HepG2 (cell line): ENCODE results near the gene HMMR. TPM values are rescaled to one million over a fixed set of nuclear protein-coding genes. Genes with fewer than 3 reads are reported as not detected.

Source experiments
- CENPBD1 ChIP-seq: sonication (generic); formaldehyde crosslinking; IDR thresholded peaks from 2 replicates; pipeline ENCODE4 v1.8.0; 2022; ENCODE audit warnings: missing genetic modification reagents, low read depth, mild to moderate bottlenecking, borderline replicate concordance
- ELF3 ChIP-seq: IDR thresholded peaks from 2 replicates; pipeline ENCODE4 v1.6.1; 2016; ENCODE audit warnings: missing genetic modification reagents, missing compliant biosample characterization
- GATAD1 ChIP-seq: IDR thresholded peaks from 2 replicates; pipeline ENCODE4 v1.6.1; 2016; ENCODE audit warnings: missing genetic modification reagents, missing compliant biosample characterization
- HMG20A ChIP-seq: IDR thresholded peaks from 2 replicates; pipeline ENCODE4 v1.6.1; 2016; ENCODE audit warnings: borderline replicate concordance
- HOXD1 ChIP-seq: sonication (generic); formaldehyde crosslinking; IDR thresholded peaks from 2 replicates; pipeline ENCODE4 v1.5.0; 2020; ENCODE audit warnings: missing genetic modification reagents
- MEF2D ChIP-seq: sonication (generic); formaldehyde crosslinking; IDR thresholded peaks from 2 replicates; pipeline ENCODE4 v1.5.1; 2020; ENCODE audit warnings: mild to moderate bottlenecking, missing genetic modification reagents
- MXD1 ChIP-seq: sonication (generic); formaldehyde crosslinking; IDR thresholded peaks from 2 replicates; pipeline ENCODE4 v1.4.0; 2020; ENCODE audit warnings: mild to moderate bottlenecking, missing genetic modification reagents
- NR1H2 ChIP-seq: sonication (generic); formaldehyde crosslinking; IDR thresholded peaks from 2 replicates; pipeline ENCODE4 v1.8.1; 2022; ENCODE audit warnings: low read depth, missing genetic modification reagents, borderline replicate concordance
- PRMT3 ChIP-seq: sonication (generic); formaldehyde crosslinking; IDR thresholded peaks from 2 replicates; pipeline ENCODE4 v1.8.1; 2022; ENCODE audit warnings: low read depth, mild to moderate bottlenecking, moderate library complexity, missing genetic modification reagents, borderline replicate concordance
- RARA ChIP-seq: IDR thresholded peaks from 2 replicates; pipeline ENCODE4 v1.6.1; 2016; ENCODE audit warnings: missing genetic modification reagents, missing compliant biosample characterization
- SOX5 ChIP-seq: IDR thresholded peaks from 2 replicates; pipeline ENCODE4 v1.6.1; 2016; ENCODE audit warnings: borderline replicate concordance
- SRSF9 ChIP-seq: fragments of 200-400 bp; formaldehyde crosslinking; IDR thresholded peaks from 2 replicates; pipeline ENCODE4 v1.6.1; 2018; ENCODE audit warnings: borderline replicate concordance, mild to moderate bottlenecking, low read depth, low read length; ENCODE audit not compliant: insufficient read depth, poor library complexity, severe bottlenecking
- TERF1 ChIP-seq: sonication (generic); formaldehyde crosslinking; IDR thresholded peaks from 2 replicates; pipeline ENCODE4 v1.8.0; 2022; ENCODE audit warnings: mild to moderate bottlenecking, missing genetic modification reagents, moderate library complexity
- ZEB1 ChIP-seq: IDR thresholded peaks from 2 replicates; pipeline ENCODE4 v1.6.1; 2012; ENCODE audit warnings: mild to moderate bottlenecking, low read depth, inconsistent platforms; ENCODE audit not compliant: insufficient replicate concordance
- ZFP37 ChIP-seq: sonication (generic); formaldehyde crosslinking; IDR thresholded peaks from 2 replicates; pipeline ENCODE4 v1.4.0; 2020; ENCODE audit warnings: missing genetic modification reagents, borderline replicate concordance
- ZFP90 ChIP-seq: sonication (generic); formaldehyde crosslinking; IDR thresholded peaks from 2 replicates; pipeline ENCODE4 v1.8.0; 2022; ENCODE audit warnings: missing genetic modification reagents, mild to moderate bottlenecking, inconsistent platforms, borderline replicate concordance
- ZFYVE20 ChIP-seq: sonication (generic); formaldehyde crosslinking; IDR thresholded peaks from 2 replicates; pipeline ENCODE4 v1.8.0; 2023; ENCODE audit warnings: low read depth, mild to moderate bottlenecking, moderate library complexity, missing genetic modification reagents, borderline replicate concordance
- ZNF17 ChIP-seq: sonication (generic); formaldehyde crosslinking; IDR thresholded peaks from 2 replicates; pipeline ENCODE4 v1.5.0; 2020; ENCODE audit warnings: mild to moderate bottlenecking, missing genetic modification reagents
- ZNF607 ChIP-seq: sonication (generic); formaldehyde crosslinking; IDR thresholded peaks from 2 replicates; pipeline ENCODE4 v1.5.1; 2020; ENCODE audit warnings: missing genetic modification reagents, mild to moderate bottlenecking, borderline replicate concordance
- ZNF646 ChIP-seq: sonication (generic); formaldehyde crosslinking; IDR thresholded peaks from 2 replicates; pipeline ENCODE4 v1.9.0; 2021; ENCODE audit warnings: mild to moderate bottlenecking, missing genetic modification reagents
- ZNF780A ChIP-seq: sonication (generic); formaldehyde crosslinking; IDR thresholded peaks from 2 replicates; pipeline ENCODE4 v1.8.0; 2022; ENCODE audit warnings: mild to moderate bottlenecking, missing genetic modification reagents, moderate library complexity
- polyA plus RNA-seq, 8 experiments: library from polyadenylated mRNA; depleted of rRNA in 3 of 8; stranded (reverse) in 7 of 8; unstranded in 1 of 8; fragments of >200 nt; fragmentation: Illumina TruSeq in 4 of 8; extraction: Trizol in 4 of 8; gene quantifications; 2 replicates each; pipeline versions ENCODE4 v1.2.1 to v1.2.3, GENCODE V29; 2011 to 2016; ENCODE audit warnings: low read depth in 4 of 8, missing spikeins in 1 of 8, mixed read lengths in 1 of 8; ENCODE audit not compliant: insufficient read depth in 1 of 8
- total RNA-seq, 5 experiments: library from RNA; depleted of rRNA; stranded (reverse); fragments of >200 nt; fragmentation: Illumina TruSeq; extraction: Trizol; gene quantifications; 2 replicates each; pipeline ENCODE4 v1.2.3, GENCODE V29; 2016; ENCODE audit warnings: low read depth in 1 of 5

The HMMR gene
- total and polyA plus RNA-seq, 2 of the 13 experiments (the other 11 are each of a cell fraction or from before 2014, with no cell fraction given), result 8.5 to 48.3 TPM

- TF ChIP-seq CENPBD1, result no peak; the same call in 1 of the 2 replicates
- no peak for TF ChIP-seq ZNF646 (CRISPR knock-in tag)
- peak; percentile 89 for TF ChIP-seq MXD1 (CRISPR knock-in tag)
- TF ChIP-seq ZFP90 (CRISPR knock-in tag), result peak; percentile 64; the same call in 1 of the 2 replicates
- no peak for TF ChIP-seq HMG20A
- TF ChIP-seq MEF2D, result peak; percentile 84
- TF ChIP-seq SRSF9, result no peak
- peak; percentile 43; the same call in 1 of the 2 replicates for TF ChIP-seq SOX5 (CRISPR knock-in tag)
- TF ChIP-seq TERF1 (CRISPR knock-in tag), result peak; percentile 84; the same call in 1 of the 2 replicates
- no peak for TF ChIP-seq ZFP37 (CRISPR knock-in tag)
- peak; percentile 69 for TF ChIP-seq ELF3
- peak; percentile 51; the same call in 1 of the 2 replicates for TF ChIP-seq GATAD1
- TF ChIP-seq NR1H2 (CRISPR knock-in tag), result no peak
- TF ChIP-seq ZNF17 (CRISPR knock-in tag), result no peak
- TF ChIP-seq ZNF780A (CRISPR knock-in tag), result no peak
- 0 out of 2 replicates have a peak, but pooled peaks have one; percentile 58 for TF ChIP-seq ZNF607 (CRISPR knock-in tag)
- no peak for TF ChIP-seq PRMT3 (CRISPR knock-in tag)
- TF ChIP-seq ZEB1, result no peak
- TF ChIP-seq ZFYVE20 (CRISPR knock-in tag), result no peak; the same call in 1 of the 2 replicates
- no peak for TF ChIP-seq HOXD1 (CRISPR knock-in tag)
- no peak; the same call in 1 of the 2 replicates for TF ChIP-seq RARA (CRISPR knock-in tag)
Measured at GRCh38 chr5:163459819-163460561, 442 bp upstream of the HMMR start, which contains the start of gene NUDCD2 (continued).
